ENCODE measurements around the gene CCBE1. TPM values are rescaled to one million over a fixed set of nuclear protein-coding genes. Genes with fewer than 3 reads are reported as not detected.

CCBE1 gene
- total RNA-seq, 1 donor from 2014 or later, result not detected

DNA sequence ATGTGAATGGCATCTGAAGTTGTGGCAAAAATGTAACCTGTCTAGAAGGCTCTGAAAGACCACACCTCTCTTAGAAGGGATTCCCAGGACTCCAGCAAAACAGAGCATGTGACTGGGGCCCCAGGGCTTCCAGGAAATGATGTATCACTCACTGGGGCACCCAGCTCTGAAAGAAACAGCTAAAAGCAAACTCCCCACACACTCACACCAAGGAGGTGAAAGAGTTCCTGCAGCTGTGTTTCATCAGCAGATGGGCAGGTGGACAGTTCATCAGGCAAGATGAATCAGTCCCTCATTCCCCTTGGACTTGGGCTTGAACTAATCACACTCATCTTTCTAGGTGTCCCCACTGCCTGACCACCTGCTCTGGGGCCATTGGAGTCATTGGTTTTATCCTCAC is 76.2 kb downstream of the CCBE1 start:
- intact Hi-C loops (cut with micrococcal nuclease), result no loop called here

DNA sequence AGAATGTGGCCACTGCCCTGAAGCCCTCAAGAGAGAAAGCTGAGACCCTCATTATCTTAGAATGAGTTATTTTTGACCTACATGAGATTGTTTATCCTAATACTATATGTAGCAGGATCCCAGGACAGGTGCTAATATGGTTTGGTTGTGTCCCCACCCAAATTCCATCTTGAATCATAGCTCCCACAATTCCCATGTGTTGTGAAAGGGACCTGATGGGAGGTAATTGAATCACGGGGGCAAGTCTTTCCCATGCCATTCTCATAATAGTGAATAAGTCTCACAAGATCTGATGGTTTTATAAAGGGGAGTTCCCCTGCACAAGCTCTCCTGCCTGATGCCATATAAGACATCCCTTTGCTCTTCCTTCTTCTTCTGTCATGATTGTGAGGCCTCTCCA is 76.8 kb downstream of the CCBE1 start:
- intact Hi-C loops (cut with micrococcal nuclease), result no loop called here

DNA sequence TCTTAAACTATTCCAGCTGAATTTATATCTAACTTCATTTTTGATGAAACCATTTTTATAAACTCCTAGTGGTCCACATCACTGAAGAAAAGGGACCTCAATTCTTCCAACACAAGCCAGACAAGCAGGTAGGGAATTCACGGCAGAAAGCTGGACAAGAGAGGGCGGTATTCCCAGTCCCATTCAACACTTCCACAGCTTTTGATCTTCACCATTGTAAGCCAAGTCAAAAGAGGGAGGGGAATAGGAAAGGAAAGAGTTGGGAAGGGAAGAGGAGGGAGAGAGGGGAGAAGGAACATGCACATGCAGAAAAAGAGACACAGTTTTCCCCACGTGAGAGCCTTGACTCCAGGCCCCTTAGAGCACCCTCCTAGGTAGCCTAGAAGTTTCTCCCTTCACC is 77.4 kb downstream of the CCBE1 start:
- intact Hi-C loops (cut with micrococcal nuclease), result no loop called here

DNA sequence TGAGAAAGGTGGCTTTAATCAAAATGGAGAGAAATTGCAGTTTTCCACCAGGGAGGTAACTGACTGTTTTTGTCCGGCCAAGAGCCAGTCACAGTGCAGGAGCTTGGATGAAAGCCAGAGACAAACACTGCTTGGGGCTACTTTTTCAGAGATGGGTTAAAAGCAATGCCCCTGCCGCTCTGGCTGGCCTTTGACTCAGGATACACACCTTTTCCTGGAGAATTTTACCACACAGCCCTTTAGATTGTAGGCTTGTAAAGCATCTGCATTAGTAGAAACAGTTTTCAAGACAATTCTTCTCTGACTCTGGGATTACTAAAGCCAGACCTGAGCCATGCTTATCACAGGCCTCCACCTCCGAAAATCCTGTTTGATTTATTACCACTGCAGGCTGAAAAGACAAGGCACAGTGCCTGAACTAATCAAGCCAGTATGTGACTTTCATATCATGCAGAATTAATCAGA is 79.7 kb downstream of the CCBE1 start:
- intact Hi-C loops (cut with micrococcal nuclease), result no loop called here

DNA sequence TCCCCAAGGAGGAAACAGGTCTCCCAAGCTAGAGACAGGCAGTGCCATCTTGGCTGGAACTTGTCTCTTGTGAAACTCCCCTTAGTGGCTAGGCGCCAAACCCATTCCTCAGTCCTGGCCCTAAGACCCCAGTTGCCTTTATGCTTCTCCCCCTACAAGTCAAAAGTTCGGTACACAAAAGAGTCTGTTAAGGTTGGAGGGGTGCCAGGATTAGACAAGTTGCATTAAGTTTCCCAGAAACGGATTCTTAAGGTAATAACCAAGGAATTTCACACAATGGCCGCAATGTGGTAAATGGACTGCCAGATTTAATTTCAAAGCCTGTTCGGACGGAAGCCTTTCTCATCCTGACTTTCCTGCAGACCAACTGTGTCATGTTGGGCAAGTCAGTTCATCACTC is 80.7 kb downstream of the CCBE1 start:
- intact Hi-C loops (cut with micrococcal nuclease), result no loop called here

DNA sequence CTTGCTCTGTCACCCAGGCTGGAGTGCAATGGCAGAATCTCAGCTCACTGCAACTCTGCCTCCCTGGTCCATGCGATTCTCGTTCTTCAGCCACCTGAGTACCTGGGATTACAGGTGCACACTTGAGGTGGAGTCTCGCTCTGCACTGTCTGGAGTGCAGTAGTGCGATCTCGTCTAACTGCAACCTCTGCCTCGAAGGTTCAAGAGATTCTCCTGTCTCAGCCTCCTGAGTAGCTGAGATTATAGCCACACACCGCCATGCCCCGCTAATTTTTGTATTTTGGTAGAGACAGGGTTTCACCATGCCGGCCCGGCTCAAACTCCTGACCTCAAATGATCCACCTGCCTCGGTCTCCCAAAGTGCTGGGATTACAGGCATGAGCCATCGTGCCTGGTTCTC is 83.3 kb downstream of the CCBE1 start:
- intact Hi-C loops (cut with micrococcal nuclease), result no loop called here

DNA sequence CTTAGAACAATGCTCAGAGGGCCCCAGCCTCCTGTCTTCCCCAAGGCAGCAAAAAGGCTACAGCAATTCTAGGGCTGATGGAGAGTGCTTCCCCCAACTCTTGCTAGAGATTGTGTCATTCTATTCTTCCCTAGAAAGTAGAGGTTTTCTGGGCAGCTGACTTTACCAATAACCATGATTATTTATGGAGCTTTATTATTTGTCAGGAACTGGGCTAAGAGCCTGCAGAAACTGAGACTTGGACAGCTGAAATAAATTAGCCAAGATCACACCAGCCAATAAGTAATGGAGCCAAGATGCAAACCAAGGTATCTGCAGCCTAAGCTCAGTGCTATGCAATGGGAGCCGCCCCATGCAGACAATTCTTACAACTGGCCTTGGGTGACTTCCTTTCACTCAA is 84.8 kb downstream of the CCBE1 start:
- intact Hi-C loops (cut with micrococcal nuclease), result no loop called here

DNA sequence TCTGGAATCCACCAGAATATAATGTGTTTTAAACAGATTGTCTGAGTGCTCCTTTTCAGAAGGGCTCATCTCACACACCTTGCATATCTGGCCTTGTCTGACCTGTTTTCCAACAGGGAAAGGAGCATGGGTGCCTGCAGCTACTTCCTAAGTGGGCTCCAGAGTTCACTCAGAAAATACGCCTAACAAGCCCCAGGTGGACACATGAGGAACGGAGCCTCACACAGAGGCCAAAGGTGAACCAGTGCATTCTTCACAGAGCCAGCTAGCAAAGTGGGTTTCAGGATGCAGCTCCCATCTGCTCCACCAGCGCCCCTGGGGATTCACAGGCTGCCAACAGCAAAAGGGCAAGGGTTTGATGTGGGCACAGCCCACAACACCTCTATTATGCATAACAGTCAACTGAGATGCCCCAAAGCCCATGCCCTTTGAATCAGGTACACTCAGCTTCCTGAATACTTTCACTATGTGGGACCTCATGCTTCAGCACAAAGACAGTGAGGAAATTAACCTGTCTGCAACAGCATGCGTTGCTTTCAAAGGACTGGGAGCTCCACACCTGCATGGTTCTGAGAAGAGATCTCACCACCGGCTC is 86.6 kb downstream of the CCBE1 start:
- intact Hi-C loops (cut with micrococcal nuclease), result no loop called here

DNA sequence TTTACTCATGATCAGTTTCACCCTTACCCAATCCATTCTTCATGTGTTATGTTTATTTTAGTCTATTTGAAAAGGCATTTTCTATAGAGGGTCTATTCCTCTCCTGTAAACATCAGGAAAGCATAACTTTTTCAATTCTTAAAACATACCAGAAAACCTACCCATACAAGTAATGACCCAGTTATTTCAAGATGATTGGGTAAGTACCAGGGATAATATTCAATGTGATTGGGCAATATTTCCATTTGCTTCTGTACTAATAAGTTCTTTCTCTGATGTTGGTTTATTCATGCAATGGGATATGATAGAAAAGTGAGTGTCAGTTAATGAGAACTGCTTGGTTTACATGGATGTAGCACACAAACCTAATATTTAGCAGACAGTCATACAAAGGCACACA is 87.6 kb downstream of the CCBE1 start:
- intact Hi-C loops (cut with micrococcal nuclease), result no loop called here

DNA sequence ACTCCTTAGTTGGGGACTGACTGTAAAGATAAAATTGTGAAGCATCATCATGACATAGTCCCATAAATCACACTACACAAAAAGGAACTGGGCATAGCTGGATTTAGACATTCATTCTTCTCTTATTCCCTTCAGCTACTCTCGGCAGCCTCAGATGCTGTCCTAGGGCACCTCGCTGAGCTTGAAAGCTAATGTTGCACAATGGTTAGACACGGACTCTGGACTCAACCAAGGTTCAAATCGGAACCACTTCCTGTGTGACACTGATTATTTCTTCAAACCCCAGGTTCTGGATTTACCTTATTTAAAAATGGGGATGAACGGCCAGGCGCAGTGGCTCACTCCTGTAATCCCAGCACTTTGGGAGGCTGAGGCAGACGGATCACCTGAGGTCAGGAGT is 89.8 kb downstream of the CCBE1 start:
- intact Hi-C loops (cut with micrococcal nuclease), result no loop called here

DNA sequence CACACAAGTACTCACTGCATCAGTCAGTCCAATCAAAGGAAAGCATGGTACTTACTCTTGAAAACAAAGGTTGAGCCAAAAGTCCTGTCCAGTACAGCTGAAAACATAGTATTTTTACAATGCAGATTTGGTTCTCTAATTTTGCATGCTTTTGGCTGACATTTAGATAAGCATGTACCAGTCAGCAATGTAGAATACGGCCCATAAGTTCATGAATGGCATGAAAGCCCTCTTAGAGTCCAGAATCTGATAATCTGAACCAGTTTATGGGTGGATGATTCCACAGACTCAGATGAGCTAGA is 90.2 kb downstream of the CCBE1 start:
- intact Hi-C loops (cut with micrococcal nuclease), result no loop called here

DNA sequence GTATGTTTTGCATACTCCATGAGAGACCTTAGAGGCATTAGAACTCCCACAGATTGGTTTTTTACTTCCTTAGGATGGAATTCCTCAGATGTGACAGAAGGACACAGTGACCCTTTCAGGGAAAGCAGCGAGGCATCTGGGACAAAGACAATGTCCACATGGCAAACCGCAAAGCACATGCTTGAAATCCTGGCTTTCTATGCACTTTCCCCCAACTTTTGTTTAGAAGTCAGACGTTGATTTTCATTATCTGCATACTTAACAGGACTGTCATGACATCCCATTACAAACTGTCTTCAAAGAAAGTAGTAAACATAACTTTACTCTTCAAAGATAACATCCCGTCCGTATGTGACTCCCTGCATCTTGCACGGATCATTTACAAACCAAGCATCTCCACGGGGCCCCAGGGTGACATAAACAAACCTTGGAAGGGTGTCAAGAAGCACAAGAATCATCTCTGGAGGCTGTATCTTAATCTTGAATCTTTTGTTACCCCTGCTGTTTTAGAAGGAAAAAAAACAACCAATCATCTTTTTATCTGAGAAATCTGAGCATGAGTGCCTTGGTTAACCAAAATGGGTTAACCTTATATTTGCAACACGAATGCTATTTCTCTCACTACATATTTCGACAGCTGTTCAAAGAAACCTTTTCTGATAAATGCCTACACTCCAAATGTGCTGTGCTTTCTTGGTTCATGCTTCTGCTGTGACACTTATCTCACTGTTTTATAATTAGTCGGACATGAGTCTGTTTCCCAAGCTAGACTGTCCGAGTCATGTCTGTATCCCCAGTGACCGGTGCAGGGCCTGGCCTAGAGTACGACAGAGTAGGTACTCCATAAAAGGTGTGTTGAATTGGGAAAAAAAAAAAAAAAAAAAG is 90.8 kb downstream of the CCBE1 start:
- intact Hi-C loops (cut with micrococcal nuclease), result no loop called here

DNA sequence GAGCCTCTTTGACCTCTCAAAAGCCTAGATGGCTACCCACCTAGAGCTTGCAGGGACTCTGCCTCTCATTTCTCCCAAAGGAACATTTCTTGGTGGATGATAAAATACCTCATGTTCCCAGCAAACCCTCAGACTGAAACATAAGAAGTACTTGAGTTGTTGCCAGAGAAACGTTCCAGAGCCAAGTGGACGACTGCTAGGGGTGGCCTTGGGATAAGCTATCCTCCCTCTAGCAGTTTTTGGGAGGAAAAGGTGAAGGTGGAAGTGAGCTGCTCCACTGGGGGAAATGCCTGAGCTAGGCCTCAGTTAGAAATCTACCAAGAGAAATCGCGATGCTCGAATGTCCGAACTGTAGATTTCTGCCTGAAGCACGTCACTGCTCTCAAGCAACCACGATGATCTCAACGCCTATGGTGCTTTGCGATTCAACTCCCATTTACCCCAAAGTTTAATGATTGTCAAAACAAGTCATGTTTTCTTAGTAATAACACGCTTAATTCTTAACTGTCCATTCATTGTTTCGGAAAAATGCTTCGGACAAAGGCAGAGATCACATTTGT is 91.5 kb downstream of the CCBE1 start:
- intact Hi-C loops (cut with micrococcal nuclease), result no loop called here

DNA sequence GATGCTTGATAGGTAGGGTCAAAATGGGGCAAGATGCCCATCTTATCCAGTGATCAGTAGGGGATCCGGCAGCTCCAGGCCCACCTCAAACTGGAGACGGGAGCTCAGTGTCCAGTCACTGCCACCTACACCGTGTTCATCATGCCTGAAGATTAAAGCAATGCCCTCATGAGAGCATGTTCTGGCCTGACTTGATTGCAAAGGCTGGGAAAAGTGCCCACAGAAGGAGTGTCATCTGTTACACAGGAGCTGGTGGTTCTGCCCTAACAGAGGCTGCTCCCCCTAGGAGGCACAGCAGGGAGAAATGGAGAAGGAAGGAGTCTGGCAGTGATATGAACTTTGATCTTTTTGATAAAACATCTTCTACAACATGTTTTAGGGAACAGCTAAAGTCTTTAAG is 92.3 kb downstream of the CCBE1 start:
- intact Hi-C loops (cut with micrococcal nuclease), result no loop called here

DNA sequence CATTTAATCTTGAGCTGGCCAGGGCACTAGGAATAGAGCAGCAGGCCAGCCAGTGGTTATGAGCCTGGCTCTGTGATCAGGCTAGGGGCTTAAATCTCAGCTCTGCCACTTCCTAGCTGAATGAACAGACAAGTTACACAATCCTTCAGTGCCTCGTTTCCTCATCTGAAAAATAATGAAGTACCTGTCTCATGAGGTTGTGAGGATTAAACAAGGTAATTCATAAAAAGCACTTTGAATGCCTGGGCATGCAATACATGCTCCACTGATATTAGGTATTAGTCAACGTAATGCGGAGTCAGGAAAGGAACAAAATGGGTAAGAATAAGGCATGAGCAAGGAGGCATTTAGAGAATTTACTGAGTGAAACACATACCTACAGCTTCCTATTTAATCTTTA is 100.2 kb downstream of the CCBE1 start:
- intact Hi-C loops (cut with micrococcal nuclease), result no loop called here

DNA sequence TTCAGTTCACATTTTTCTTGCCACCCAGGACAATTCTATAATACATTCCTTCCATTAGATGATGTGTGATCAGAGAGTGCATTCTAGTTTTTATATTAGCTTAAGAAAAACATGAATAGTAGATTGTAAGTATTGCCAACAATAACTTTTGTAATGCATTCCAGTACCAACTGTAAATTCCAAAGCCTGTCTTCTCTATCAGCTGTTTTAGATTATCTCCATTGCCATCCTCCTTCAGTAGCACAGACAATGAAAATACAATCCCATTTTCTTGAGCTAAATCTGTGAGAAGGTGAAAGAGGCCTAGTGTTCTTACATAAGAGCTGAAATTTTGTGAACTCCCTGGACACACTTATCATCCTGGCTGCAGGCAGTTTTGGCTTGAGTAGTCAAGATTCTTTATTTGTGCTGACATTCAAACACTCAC is 103.9 kb downstream of the CCBE1 start:
- intact Hi-C loops (cut with micrococcal nuclease), result no loop called here

DNA sequence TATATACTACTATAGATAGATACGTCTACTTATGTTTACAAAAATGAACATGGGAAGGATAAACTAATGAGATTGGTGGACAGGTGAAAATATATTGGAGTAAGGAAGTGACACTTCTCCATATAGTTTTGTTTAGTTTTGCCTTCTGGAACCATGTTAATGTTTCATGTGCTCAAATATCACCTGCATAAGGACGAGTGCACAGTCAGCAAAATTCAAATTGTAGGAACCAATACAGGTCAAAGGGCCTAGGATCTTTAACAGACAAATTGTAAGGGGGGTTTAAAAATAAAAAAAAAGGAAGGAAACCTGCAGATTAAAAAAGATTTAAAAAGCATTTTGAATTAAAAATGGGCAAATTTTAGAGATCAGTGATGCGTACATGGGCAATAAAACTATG is 104.6 kb downstream of the CCBE1 start:
- intact Hi-C loops (cut with micrococcal nuclease), result no loop called here

DNA sequence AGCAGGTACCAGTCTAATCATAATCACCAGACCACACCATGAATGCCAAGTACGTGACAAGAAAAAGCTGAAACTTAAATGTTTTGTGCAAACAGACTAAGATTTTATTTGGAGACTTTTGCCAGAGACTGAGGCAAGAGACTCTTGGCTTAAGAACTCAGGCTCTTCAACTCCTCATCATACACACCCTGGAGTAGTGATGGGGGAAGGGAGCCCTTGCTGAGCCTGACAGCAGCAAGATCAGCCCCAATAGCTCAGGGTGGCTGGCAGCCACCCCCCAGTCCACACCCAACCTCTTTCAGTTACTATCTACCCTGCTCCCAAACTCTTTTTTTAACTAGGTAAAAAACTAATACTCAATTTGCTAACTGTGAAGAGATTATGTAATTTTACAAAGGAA is 114.8 kb downstream of the CCBE1 start:
- intact Hi-C loops (cut with micrococcal nuclease), result no loop called here

DNA sequence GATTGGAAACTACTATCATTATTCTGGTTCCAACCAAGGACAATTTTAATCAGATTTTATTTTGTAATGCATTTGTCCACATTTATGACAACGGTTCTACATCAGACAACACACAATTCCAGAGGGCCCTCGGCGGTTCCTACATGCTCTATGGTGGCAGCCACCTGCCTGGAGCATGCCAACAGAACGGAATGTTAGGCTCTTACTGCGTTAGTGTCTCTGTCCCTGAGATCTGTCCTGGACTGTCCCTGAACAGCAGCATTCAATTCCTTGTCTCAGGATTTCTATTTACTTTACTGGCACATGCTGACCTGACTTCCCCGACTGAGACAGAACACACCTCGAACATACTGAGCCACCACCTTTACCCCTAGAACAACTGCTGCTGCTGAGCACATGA is 117.7 kb downstream of the CCBE1 start:
- intact Hi-C loops (cut with micrococcal nuclease), result no loop called here

DNA sequence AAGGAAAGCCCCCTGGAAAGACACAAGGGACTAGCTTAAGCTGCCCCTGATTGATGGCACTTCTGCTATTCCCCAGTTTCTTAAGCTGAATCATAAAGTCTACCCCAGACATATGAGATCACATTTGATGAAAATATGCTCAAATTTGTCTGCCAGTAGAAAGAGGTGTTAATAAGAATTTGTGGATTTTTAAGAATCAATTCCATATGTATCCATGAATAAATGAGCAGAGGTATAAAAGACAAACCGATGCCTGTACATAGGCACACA is 119.9 kb downstream of the CCBE1 start:
- intact Hi-C loops (cut with micrococcal nuclease), result no loop called here

DNA sequence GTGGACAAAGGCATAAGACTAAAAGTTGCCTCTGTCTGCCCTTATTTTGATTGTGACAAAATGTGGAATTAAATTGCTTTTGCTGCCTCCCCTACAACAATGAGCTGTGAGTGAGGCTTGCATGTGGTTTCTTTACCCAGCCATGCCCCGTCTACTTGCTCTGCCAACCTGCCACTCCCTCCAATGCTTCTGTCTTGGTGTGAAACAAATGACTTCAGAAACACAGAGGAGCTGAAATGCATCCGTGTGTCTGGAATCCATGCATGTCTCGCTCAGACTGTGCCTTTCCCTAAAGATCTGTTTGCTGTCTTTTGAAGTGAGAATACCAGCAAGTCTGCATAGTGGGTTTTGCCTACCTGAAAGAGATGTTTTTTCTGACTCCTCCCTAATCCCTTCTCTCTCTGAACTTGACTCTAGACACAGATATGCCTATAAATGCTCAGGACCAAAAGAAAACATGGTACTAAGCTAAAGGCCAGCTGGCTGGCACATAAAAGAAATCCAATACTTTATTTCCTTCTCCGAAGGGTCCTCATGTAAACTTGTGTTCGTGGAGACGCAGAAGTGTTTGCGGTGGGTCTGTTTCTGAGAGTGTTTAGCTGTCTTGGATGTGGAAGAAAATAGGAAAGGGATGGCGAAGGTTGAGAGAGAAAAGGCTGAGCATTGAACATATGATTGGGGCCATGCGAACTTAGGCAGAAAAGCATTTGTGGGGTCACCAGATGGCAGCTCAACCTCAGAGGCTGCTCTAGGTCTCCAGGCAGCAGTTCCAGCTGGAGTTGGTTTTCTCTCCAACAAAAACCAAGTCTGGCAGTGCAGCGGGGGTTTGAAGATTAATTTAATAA is 120.5 kb downstream of the CCBE1 start:
- intact Hi-C loops (cut with micrococcal nuclease), result no loop called here

DNA sequence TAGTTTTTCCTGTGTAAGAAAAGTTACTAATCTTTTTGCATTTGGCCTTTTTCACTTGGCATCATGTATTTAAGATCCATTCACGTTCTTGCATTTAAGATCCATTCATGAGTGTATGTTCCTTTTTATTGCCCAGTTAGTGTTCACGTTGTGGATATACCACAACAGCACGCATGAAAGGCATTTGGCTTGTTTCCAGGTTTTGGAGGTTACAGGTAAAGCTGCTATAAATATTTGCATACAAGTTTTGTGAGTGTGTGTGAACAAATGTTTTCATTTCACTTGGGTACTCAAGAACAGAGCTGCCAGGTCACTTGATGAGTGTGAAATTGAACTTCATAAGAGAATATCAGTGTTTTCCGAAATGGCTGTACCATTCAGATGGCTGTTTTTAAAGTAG is 121.2 kb downstream of the CCBE1 start:
- intact Hi-C loops (cut with micrococcal nuclease), result no loop called here
